K562 (cell line): Measurements from ENCODE around the gene UBE2V1.

ENCODE experiments used
- BCLAF1 ChIP-seq, 2 experiments: fragments of 450-650 bp in 1 of 2; IDR thresholded peaks; 2 replicates each; pipeline ENCODE4 v1.6.1; 2011 to 2017; ENCODE audit warnings: low read depth in 2 of 2, antibody characterized with exemption in 1 of 2, borderline replicate concordance in 1 of 2, low read length in 1 of 2, mild to moderate bottlenecking in 1 of 2, mixed read lengths in 1 of 2; ENCODE audit not compliant: control insufficient read depth in 1 of 2
- CTCF ChIP-seq, 3 experiments: IDR thresholded peaks in 2 of 3; conservative IDR thresholded peaks in 1 of 3; 2 replicates each; pipeline ENCODE4 v1.5.1; 2011 to 2012; ENCODE audit warnings: low read length in 3 of 3, mild to moderate bottlenecking in 3 of 3, control low read depth in 2 of 3, improper control_type of control experiment in 1 of 3, inconsistent platforms in 1 of 3, low read depth in 1 of 3, mixed read lengths in 1 of 3, moderate library complexity in 1 of 3; ENCODE audit not compliant: insufficient read depth in 2 of 3
- E2F4 ChIP-seq: sonication (generic); formaldehyde crosslinking; IDR thresholded peaks from 2 replicates; pipeline ENCODE4 v1.8.0; 2022; ENCODE audit warnings: mild to moderate bottlenecking, low read depth, missing genetic modification reagents
- EZH2 ChIP-seq: IDR thresholded peaks from 2 replicates; pipeline ENCODE4 v1.6.1; 2012; ENCODE audit warnings: low read depth, mild to moderate bottlenecking, inconsistent platforms, low read length, borderline replicate concordance
- HDGF ChIP-seq: fragments of 450-650 bp; IDR thresholded peaks from 2 replicates; pipeline ENCODE4 v1.6.1; 2016
- MYC ChIP-seq, 2 experiments: fragments of 250-450 bp in 1 of 2; sonication (Bioruptor Pico) in 1 of 2; IDR thresholded peaks; 2 replicates each; pipeline versions ENCODE4 v1.5.1 to v1.6.1; 2012 to 2021; ENCODE audit warnings: low read depth in 2 of 2, borderline replicate concordance in 1 of 2, improper control_type of control experiment in 1 of 2, low read length in 1 of 2, mild to moderate bottlenecking in 1 of 2, moderate library complexity in 1 of 2
- RCOR1 ChIP-seq, 2 experiments: IDR thresholded peaks; 2 replicates each; pipeline ENCODE4 v1.6.1; 2012; ENCODE audit warnings: low read depth in 2 of 2, low read length in 2 of 2, borderline replicate concordance in 1 of 2, improper control_type of control experiment in 1 of 2
- RFX5 ChIP-seq: IDR thresholded peaks from 2 replicates; pipeline ENCODE4 v1.6.1; 2011; ENCODE audit warnings: low read depth, mild to moderate bottlenecking, improper control_type of control experiment, low read length
- ZBTB40 ChIP-seq, 2 experiments: fragments of 450-650 bp in 1 of 2; sonication (generic) in 1 of 2; formaldehyde crosslinking in 1 of 2; IDR thresholded peaks; 2 replicates each; pipeline versions ENCODE4 v1.7.1 to v1.9.0; 2016 to 2022; ENCODE audit warnings: inconsistent platforms in 1 of 2, mild to moderate bottlenecking in 1 of 2, missing genetic modification reagents in 1 of 2
- ZNF3 ChIP-seq: fragments of 250-450 bp; sonication (Bioruptor Pico); IDR thresholded peaks from 2 replicates; pipeline ENCODE4 v1.5.0; 2021; ENCODE audit warnings: mild to moderate bottlenecking, moderate library complexity
- ZNF592 ChIP-seq: fragments of 450-650 bp; IDR thresholded peaks from 2 replicates; pipeline ENCODE4 v1.6.1; 2017; ENCODE audit warnings: antibody characterized with exemption, mild to moderate bottlenecking

- TF ChIP-seq BCLAF1 (IDR thresholded peaks at IDR 0.05; ENCODE audit: borderline replicate concordance in 1 of 2, control insufficient read depth in 1 of 2, low read depth in 2 of 2, low read length in 1 of 2) (no peak), MYC (IDR thresholded peaks at IDR 0.05; ENCODE audit: low read depth, low read length) (no peak), MYC (CRISPR knock-in tag; IDR thresholded peaks at IDR 0.05; ENCODE audit: borderline replicate concordance, low read depth) (no peak), ZNF3 (no peak), RCOR1 (IDR thresholded peaks at IDR 0.05; ENCODE audit: borderline replicate concordance in 1 of 2, low read depth in 2 of 2, low read length in 2 of 2) (no peak), ZBTB40 (IDR thresholded peaks at IDR 0.05) (no peak), ZBTB40 (CRISPR knock-in tag; IDR thresholded peaks at IDR 0.05) (no peak), EZH2 (no peak), CTCF (IDR thresholded peaks at IDR 0.05 in 2 of 3, conservative IDR thresholded peaks at IDR 0.05 in 1 of 3; ENCODE audit: insufficient read depth in 2 of 3, low read depth in 1 of 3, low read length in 3 of 3) (no peak), HDGF (no peak), RFX5 (no peak), ZNF592 (no peak), E2F4 (CRISPR knock-in tag) (no peak)
Measured at GRCh38 chr20:50133041-50133440, 20.1 kb upstream of the UBE2V1 start.
